GM18526 (cell line): ENCODE data around the gene HDDC3.

Source experiments
- POLR2A ChIP-seq: IDR thresholded peaks from 3 replicates; pipeline ENCODE4 v1.6.1; 2011; ENCODE audit not compliant: insufficient read length; ENCODE audit errors: extremely low read depth

The HDDC3 gene

DNA sequence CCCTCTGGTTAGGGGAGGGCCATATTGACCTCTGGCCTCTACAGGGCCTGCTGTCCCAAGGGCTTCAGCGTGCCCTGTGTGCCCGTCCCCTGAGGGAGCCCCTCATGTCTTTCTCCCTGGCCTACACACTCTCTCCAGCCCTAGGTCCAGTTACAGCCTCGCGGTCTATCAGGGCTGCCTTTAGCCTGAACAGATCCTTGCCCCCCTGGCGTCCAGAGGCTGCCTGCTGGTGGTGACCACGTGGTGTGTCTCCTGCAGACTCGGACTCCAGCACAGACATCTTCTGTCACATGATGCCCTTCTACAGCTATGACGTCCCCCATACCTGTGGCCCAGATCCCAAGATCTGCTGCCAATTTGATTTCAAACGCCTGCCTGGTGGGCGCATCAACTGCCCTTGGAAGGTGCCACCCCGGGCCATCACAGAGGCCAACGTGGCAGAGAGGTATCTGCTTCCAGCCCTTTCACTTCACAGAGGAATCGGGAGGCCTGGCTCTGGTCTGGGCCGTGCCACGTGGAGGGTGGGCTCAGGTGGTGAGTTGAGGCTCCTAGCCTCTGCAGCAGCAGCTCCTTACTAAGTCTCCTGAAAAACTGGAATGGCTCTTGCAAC, 25.2 kb downstream of the HDDC3 start:
- no peak for TF ChIP-seq POLR2A

DNA sequence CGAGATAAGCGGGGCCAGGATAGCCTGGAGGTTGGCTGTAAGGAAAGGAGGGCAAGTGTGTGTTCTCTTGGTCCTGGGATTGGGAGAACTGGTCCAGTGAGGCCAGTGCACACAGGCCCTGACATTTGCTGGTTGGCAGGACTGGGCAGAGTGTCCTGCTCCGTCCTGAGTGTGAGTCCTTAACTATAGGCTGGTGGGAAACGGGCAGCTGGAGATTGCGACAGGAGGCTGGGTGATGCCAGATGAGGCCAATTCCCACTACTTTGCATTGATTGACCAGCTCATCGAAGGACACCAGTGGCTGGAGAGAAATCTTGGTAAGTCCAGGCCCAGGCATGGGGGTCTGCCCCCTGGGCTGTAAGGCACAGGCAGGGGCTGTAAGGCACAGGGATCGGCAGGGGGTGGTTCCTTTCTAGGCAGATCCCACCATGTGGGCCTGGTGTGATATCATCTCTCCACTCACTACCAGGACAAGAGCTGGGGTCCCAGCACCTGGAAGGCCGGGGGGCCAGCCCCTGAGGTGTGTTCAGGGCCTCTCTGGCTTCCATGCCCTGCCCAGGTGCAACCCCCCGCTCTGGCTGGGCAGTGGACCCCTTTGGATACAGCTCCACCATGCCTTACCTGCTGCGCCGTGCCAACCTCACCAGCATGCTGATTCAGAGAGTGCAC, 26.0 kb downstream of the HDDC3 start:
- no peak for TF ChIP-seq POLR2A

- no peak for TF ChIP-seq POLR2A
Measured at GRCh38 chr15:90905306-90906180, 26.8 kb downstream of the HDDC3 start.

- no peak for TF ChIP-seq POLR2A
Measured at GRCh38 chr15:90904746-90905145, 27.6 kb downstream of the HDDC3 start.

DNA sequence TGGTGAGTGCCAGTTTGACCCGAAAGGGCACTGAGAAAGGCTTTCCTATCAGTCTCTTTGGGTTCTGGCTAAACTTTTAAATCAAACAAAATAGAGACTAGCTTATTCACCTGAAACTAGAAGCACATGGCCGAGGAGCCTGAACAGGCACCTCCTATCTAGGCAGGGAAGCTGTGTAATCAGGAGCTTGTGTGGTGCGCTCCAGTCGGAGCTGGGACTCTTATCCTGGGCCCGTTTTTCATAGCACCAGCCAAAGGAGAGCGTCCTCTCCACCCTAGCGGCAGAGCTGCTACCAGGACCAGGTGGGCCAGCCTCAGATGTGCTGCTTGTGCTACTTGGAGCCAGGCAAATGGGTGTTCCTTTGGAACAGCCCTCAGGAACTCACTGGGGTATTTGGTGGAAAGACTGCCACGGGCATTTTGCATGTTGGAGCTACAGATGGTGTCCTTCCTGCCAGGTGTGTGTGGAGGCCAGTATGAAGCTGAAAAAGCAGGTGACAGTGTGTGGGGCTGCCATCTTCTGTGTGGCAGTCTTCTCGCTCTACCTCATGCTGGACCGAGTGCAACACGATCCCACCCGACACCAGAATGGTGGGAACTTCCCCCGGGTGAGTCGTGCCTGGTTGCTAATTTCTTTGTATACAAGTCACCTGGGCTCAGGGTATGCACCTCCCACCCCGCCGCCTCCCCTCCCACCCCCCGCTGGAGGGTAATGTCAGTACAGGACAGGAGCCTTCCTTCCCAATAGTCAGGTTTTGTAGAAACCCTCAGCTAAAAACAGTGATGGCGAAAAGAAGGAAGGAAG, 28.4 kb downstream of the HDDC3 start:
- TF ChIP-seq POLR2A, result no peak

- peak; percentile 48 for TF ChIP-seq POLR2A
Measured at GRCh38 chr15:90902840-90903732, 29.3 kb downstream of the HDDC3 start, which contains the start of gene MAN2A2. Gene MAN2A2, plus strand, starts transcription at chr15:90903302. Its CDS starts 906 bp downstream, at chr15:90904208.

DNA sequence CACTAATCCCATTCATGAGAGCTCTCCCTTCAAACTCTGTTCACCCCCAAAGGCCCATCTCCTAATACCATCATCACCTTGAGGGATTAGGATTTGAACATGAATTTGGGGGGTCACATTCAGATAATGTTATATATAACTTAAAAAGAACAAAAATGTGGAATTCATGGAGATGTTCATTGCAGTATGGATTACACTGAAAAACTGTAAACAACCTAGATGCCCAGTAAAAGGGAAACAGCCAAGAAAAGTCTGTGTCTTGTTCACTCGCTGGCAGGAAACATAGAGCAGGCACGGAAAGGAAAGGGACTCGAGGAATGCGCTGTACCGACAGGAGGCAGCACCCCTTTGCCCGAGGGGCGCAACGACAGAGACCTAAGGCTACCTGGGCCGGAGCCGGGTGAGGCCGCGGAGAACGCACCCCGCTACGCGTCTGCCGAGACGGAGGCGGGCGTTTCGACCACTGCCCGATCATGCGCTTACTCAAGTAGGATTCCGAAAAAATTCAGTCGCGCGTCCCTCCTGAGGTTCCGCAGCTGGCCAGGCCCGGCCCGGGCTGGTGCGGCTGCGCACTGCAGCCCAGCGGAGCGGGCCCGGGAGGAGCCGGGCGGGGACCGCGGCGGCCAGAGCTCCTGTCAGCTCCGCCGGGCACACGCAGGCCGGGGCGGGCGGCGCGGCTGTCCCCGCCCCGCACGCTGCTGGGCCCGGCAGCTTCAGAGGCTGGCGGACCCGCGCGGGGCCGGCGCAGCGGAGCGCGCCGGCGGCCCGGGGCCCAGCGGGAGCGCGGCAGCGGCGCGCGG, 30.1 kb downstream of the HDDC3 start:
- peak; percentile 69 for TF ChIP-seq POLR2A

DNA sequence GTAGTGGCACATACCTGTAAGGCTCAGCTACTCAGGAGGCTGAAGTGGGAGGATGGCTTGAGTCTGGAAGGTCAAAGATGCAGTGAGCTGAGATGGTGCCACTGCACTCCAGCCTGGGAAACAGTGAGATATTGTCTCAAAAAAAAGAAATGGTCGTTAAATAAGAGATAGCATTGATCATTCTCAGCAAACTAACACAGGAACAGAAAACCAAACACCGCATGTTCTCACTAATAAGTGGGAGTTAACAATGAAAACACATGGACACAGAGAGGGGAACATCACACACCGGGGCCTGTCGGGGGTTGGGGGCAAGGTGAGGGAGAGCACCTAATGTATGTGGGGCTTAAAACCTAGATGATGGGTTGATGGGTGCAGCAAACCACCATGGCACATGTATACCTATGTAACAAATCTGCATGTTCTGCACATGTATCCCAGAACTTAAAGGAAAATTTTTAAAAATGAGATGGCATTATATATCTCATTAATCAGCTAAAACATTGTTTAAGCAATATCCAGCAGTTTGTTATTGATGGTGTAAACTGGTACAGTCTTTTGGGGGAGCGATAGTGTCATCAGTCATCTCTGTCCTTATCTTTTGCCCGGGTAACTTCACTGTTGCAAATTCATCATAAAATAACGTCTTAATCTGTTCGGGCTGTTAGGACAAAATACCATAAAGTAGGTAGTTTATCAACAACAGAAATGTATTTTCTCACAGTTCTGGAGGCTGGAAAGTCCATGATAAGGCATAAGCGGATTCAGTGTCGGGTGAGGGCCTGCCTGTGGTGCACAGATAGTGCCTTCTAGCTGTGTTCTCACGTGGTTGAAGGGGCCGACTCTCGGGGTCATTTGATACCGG, 30.9 kb downstream of the HDDC3 start:
- no peak for TF ChIP-seq POLR2A

DNA sequence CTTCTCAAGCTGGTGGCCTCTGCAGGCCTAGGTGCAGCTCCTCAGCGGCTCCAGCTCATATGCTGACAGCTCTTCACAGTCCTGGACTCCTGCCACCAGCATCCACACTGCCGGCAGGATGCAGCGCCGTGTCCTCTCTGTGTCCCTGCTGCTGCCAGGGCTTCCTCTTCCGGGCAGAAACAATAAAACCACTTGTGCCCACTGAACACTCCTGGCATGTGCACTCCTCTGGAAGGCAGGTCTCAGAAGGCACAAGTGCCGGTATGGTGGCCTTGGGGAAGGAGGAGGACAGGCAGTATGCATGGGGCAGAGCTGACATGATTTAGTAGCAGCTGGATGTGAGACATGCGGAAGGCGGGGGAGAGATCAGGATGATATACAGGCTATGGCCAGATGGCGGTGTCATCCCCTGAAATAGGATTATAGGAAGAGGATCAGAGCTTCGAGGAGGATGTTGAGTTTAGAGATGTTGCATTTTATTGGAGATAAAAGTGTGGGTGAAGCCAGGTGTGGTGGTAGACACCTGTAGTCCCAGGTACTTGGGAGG, 36.7 kb downstream of the HDDC3 start:
- no peak for TF ChIP-seq POLR2A

- no peak for TF ChIP-seq POLR2A
Measured at GRCh38 chr15:90893175-90894090, 38.9 kb downstream of the HDDC3 start.

- no peak for TF ChIP-seq POLR2A
Measured at GRCh38 chr15:90892498-90893174, 39.7 kb downstream of the HDDC3 start.
